ENCODE data around the gene ALDH2.
A peak's percentile ranks its signal among the peaks of the same experiment; 100 is the strongest.
"Not testable (repeated sequence)": the region's sequence is repeated elsewhere in the genome, so short reads cannot be mapped to it uniquely, and the experiment has no call there.

ALDH2 gene

GRCh38 chr12:111766608-111767361 is at the start of gene ALDH2:
Gene ALDH2 (plus strand): TSS chr12:111766933. CDS start chr12:111766983, 50 bp downstream.
- Histone ChIP-seq H3K27ac (no peak within 1 kb of the TSS), H2AFZ (peak within 1 kb of the TSS; percentile 82), H3K79me2 (no peaks in the 10 kb centered on the region), H3K36me3 (ENCODE audit: control insufficient read depth, insufficient read depth, low read length) (no peaks in the 10 kb centered on the region), H3K27me3 (ENCODE audit: control insufficient read depth, insufficient read depth, low read length) (no peaks in the 10 kb centered on the region), H3K4me1 (no peaks in the 10 kb centered on the region), H3K9me3 (ENCODE audit: control insufficient read depth, low read length) (no peaks in the 10 kb centered on the region), H3K9ac (no peak within 1 kb of the TSS), H3K4me2 (ENCODE audit: low read length) (peak within 1 kb of the TSS; percentile 58), H3K4me3 (ENCODE audit: low read depth, low read length) (peak within 1 kb of the TSS; percentile 33)
- TF ChIP-seq, protein P1, sequence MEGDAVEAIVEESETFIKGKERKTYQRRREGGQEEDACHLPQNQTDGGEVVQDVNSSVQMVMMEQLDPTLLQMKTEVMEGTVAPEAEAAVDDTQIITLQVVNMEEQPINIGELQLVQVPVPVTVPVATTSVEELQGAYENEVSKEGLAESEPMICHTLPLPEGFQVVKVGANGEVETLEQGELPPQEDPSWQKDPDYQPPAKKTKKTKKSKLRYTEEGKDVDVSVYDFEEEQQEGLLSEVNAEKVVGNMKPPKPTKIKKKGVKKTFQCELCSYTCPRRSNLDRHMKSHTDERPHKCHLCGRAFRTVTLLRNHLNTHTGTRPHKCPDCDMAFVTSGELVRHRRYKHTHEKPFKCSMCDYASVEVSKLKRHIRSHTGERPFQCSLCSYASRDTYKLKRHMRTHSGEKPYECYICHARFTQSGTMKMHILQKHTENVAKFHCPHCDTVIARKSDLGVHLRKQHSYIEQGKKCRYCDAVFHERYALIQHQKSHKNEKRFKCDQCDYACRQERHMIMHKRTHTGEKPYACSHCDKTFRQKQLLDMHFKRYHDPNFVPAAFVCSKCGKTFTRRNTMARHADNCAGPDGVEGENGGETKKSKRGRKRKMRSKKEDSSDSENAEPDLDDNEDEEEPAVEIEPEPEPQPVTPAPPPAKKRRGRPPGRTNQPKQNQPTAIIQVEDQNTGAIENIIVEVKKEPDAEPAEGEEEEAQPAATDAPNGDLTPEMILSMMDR (IDR thresholded peaks at IDR 0.05): no peak

- not testable (repeated sequence) for H3K9me3 ChIP-seq (ENCODE audit: control insufficient read depth, low read length); H3K36me3 ChIP-seq (ENCODE audit: control insufficient read depth, insufficient read depth, low read length)
These were observed 47.4 kb upstream of the ALDH2 start for GRCh38 chr12:111719316-111719715.

GRCh38 chr12:111720457-111720856 is 46.3 kb upstream of the ALDH2 start:
- Histone ChIP-seq H3K79me2 (no peaks in the 10 kb centered on the region), H3K27me3 (ENCODE audit: control insufficient read depth, insufficient read depth, low read length) (no peaks in the 10 kb centered on the region), H3K4me1 (no peaks in the 10 kb centered on the region), H3K4me3 (ENCODE audit: low read depth, low read length) (no peak overlapping the region), H3K4me2 (ENCODE audit: low read length) (no peak overlapping the region), H3K27ac (no peak overlapping the region), H3K36me3 (ENCODE audit: control insufficient read depth, insufficient read depth, low read length) (no peaks in the 10 kb centered on the region), H3K9ac (no peak overlapping the region), H2AFZ (no peak overlapping the region), H3K9me3 (ENCODE audit: control insufficient read depth, low read length) (no peaks in the 10 kb centered on the region)
- TF ChIP-seq, protein P1 (IDR thresholded peaks at IDR 0.05): no peak

More at GRCh38 chr12:111719316-111719715, 47.4 kb upstream of the ALDH2 start:
- H2AFZ ChIP-seq; H3K27ac ChIP-seq; H3K4me1 ChIP-seq; H3K4me2 ChIP-seq (ENCODE audit: low read length); H3K79me2 ChIP-seq; H3K9ac ChIP-seq; H3K27me3 ChIP-seq (ENCODE audit: control insufficient read depth, insufficient read depth, low read length); H3K4me3 ChIP-seq (ENCODE audit: low read depth, low read length): not testable (repeated sequence)

DNA sequence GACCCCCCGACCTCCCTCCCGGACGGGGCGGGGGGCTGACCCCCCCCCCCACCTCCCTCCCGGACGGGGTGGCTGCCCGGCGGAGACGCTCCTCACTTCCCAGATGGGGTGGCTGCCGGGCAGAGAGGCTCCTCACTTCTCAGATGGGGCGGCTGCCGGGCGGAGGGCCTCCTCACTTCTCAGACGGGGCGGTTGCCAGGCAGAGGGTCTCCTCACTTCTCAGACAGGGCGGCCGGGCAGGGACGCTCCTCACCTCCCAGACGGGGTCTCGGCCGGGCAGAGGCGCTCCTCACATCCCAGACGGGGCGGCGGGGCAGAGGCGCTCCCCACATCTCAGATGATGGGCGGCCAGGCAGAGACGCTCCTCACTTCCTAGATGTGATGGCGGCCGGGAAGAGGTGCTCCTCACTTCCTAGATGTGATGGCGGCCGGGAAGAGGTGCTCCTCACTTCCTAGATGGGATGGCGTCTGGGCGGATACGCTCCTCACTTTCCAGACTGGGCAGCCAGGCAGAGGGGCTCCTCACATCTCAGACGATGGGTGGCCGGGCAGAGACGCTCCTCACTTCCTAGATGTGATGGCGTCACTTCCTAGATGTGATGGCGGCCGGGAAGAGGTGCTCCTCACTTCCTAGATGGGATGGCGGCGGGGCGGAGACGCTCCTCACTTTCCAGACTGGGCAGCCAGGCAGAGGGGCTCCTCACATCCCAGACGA is 42.9 kb upstream of the ALDH2 start:
- not testable (repeated sequence) for H3K79me2 ChIP-seq; H3K36me3 ChIP-seq (ENCODE audit: control insufficient read depth, insufficient read depth, low read length); H3K9me3 ChIP-seq (ENCODE audit: control insufficient read depth, low read length); H3K4me1 ChIP-seq; H3K27ac ChIP-seq; H3K27me3 ChIP-seq (ENCODE audit: control insufficient read depth, insufficient read depth, low read length); H3K9ac ChIP-seq; H3K4me2 ChIP-seq (ENCODE audit: low read length); H2AFZ ChIP-seq; H3K4me3 ChIP-seq (ENCODE audit: low read depth, low read length)

GRCh38 chr12:111728795-111729194 is 37.9 kb upstream of the ALDH2 start:
- Histone ChIP-seq H3K4me3 (ENCODE audit: low read depth, low read length) (no peak overlapping the region), H3K36me3 (ENCODE audit: control insufficient read depth, insufficient read depth, low read length) (no peaks in the 10 kb centered on the region)
- TF ChIP-seq, protein P1 (IDR thresholded peaks at IDR 0.05): no peak

More at GRCh38 chr12:111728795-111729194, 37.9 kb upstream of the ALDH2 start:
- no peaks in the 10 kb centered on the region for H3K79me2 ChIP-seq
- H3K27ac ChIP-seq: no peak overlapping the region
- H2AFZ ChIP-seq: no peak overlapping the region
- no peak overlapping the region for H3K4me2 ChIP-seq (ENCODE audit: low read length)
- no peaks in the 10 kb centered on the region for H3K27me3 ChIP-seq (ENCODE audit: control insufficient read depth, insufficient read depth, low read length)
- H3K4me1 ChIP-seq: no peaks in the 10 kb centered on the region
- H3K9me3 ChIP-seq (ENCODE audit: control insufficient read depth, low read length): no peaks in the 10 kb centered on the region
- no peak overlapping the region for H3K9ac ChIP-seq
